ENCODE data around the gene TAS2R46. TPM values are rescaled to one million over a fixed set of nuclear protein-coding genes. Genes with fewer than 3 reads are reported as not detected.
"Not testable (repeated sequence)": the region's sequence is repeated elsewhere in the genome, so short reads cannot be mapped to it uniquely, and the experiment has no call there.

Gene TAS2R46, protein sequence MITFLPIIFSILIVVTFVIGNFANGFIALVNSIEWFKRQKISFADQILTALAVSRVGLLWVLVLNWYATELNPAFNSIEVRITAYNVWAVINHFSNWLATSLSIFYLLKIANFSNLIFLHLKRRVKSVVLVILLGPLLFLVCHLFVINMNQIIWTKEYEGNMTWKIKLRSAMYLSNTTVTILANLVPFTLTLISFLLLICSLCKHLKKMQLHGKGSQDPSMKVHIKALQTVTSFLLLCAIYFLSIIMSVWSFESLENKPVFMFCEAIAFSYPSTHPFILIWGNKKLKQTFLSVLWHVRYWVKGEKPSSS
- 4.7 and 8.8 TPM in 2 replicates for total RNA-seq (ENCODE audit: low replicate concordance)

DNA sequence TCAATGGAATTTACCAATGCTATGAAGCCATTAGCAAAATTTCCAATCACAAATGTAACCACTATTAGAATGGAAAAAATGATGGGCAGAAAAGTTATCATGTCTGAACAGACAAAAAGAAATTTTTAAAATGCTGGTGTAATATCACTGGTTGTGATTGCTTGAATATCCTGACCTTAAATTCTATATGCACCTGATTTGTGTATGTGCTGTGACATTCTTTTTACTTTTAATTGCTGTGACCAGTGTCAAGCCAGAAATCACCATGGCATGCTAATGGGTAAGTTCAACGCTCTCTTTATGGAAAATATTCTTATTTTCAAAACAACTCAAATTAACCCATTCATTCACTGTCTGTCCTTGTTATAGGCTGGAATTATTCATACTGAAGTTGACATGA lies at the start of gene TAS2R46:
Gene TAS2R46 (minus strand): TSS at position 101 of the 400 bp plus-strand sequence. CDS start 0 bp downstream, at position 101.
- DNase-seq (ENCODE audit: low read depth); H3K4me3 ChIP-seq (ENCODE audit: low read depth, low read length): not testable (repeated sequence)

DNA sequence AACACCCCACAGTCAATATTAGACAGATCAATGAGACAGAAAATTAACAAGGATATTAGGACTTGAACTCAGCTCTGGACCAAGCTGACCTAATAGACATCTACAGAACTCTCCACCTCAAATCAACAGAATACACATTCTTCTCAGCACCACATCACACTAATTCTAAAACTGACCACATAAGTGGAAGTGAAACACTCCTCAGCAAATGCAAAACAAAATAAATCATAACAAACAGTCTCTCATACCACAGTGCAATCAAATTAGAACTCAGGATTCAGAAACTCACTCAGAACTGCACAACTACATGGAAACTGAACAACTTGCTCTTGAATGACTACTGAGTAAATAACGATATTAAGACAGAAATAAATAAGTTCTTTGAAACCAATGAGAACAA lies 49.1 kb upstream of the TAS2R46 start:
- not testable (repeated sequence) for DNase-seq (ENCODE audit: low read depth); H3K4me3 ChIP-seq (ENCODE audit: low read depth, low read length)

DNA sequence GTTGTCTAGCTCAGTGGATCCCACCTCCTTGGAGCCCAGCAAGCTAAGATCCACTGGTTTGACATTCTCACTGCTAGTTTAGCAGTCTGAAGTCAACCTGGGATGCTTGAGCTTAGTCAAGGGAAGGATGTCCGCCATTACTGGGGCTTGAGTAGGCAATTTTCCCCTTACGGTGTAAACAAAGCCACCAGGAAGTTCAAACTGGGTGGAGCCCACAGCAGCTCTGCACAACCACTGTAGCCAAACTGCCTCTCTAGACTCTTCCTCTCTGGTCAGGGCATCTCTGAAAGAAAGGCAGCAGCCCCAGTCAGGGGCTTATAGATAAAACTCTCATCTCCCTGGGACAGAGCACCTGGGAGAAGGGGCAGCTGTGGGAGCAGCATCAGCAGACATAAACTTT lies 46.8 kb upstream of the TAS2R46 start:
- TF ChIP-seq, protein P1, sequence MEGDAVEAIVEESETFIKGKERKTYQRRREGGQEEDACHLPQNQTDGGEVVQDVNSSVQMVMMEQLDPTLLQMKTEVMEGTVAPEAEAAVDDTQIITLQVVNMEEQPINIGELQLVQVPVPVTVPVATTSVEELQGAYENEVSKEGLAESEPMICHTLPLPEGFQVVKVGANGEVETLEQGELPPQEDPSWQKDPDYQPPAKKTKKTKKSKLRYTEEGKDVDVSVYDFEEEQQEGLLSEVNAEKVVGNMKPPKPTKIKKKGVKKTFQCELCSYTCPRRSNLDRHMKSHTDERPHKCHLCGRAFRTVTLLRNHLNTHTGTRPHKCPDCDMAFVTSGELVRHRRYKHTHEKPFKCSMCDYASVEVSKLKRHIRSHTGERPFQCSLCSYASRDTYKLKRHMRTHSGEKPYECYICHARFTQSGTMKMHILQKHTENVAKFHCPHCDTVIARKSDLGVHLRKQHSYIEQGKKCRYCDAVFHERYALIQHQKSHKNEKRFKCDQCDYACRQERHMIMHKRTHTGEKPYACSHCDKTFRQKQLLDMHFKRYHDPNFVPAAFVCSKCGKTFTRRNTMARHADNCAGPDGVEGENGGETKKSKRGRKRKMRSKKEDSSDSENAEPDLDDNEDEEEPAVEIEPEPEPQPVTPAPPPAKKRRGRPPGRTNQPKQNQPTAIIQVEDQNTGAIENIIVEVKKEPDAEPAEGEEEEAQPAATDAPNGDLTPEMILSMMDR (IDR thresholded peaks at IDR 0.05; ENCODE audit: insufficient read depth, low read length) = no peak
- DNase-seq (ENCODE audit: low read depth) = no peak
- H3K4me3 ChIP-seq (ENCODE audit: low read depth, low read length) = no peak overlapping the region

DNA sequence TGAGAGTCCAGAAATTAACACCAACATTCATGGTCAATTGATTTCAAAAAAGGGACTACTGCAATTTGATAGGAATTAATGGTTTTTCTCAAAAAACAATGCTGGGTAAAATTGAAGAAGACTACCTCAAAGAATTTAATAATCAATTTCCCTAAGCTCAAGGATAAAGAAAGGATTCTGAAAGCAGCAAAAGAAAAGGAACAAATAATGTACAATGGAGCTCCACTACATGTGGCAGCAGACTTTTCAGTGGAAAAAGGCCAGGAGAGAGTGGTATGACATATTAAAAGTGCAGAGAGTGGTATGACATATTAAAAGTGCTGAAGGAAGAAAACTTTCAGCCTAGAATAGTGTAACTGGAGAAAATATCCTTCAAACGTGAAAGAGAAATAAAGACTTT lies 45.6 kb upstream of the TAS2R46 start:
- DNase-seq (ENCODE audit: low read depth) = no peak
- no peak overlapping the region for H3K4me3 ChIP-seq (ENCODE audit: low read depth, low read length)
- TF ChIP-seq, protein P1 (IDR thresholded peaks at IDR 0.05; ENCODE audit: insufficient read depth, low read length) = no peak

DNA sequence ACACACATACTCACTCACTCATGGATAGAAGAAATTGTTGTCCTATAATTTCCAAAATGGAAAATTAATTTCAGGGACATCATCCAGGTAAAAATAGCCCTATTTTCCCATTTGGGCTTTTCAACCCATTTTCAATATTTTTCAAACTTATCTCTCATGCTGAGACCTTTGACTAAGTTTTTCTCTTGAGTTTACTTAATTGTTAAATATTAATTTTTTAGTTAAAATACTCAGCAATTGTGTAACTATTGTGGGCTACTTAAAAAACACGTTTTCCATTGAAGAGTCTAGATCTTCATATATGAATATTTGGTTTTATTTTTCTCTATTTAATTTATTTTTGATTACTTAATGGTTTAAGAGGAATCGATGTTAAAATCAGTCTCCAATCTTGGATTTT lies 44.2 kb upstream of the TAS2R46 start:
- TF ChIP-seq, protein P1 (IDR thresholded peaks at IDR 0.05; ENCODE audit: insufficient read depth, low read length) = no peak
- no peak overlapping the region for H3K4me3 ChIP-seq (ENCODE audit: low read depth, low read length)
- DNase-seq (ENCODE audit: low read depth) = no peak

DNA sequence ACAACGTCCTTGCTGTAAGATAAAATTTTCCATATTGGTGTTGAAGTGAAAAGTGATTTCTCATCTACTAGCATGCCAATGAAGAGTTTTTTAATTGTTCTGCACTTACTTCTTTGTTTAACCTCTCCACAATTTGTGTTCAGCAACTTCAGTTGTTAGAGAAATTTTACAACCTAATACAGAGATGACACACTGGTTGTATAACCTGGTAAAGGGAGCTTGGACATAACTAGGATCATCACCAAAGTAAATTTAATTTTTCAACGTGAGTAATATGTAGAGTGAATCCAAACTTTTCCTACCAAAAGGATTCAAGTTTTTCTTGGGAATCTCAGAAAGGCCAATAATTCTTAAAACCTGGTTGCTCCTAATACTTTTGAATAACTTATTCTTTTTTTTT lies 43.5 kb upstream of the TAS2R46 start:
- H3K4me3 ChIP-seq (ENCODE audit: low read depth, low read length) = no peak overlapping the region
- TF ChIP-seq, protein P1 (IDR thresholded peaks at IDR 0.05; ENCODE audit: insufficient read depth, low read length) = no peak
- no peak for DNase-seq (ENCODE audit: low read depth)

DNA sequence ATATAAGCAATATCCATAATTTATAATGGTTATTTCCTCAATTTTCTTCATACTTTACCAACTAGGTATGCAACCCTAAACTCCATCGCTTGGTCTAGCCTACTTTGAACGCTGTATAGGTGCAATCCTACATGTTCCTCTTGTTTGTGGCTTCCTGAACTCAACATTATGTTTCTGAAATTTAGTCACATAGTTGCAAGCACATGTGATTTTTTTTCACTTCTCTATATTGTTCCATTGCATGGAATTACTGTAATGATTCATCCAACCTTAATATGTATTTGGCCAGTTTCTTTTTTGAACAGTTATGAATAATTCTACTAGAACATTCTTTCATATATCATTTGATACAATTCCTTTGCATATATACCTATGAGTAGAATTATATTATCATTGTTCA lies 32.8 kb upstream of the TAS2R46 start:
- not testable (repeated sequence) for DNase-seq (ENCODE audit: low read depth); H3K4me3 ChIP-seq (ENCODE audit: low read depth, low read length)

DNA sequence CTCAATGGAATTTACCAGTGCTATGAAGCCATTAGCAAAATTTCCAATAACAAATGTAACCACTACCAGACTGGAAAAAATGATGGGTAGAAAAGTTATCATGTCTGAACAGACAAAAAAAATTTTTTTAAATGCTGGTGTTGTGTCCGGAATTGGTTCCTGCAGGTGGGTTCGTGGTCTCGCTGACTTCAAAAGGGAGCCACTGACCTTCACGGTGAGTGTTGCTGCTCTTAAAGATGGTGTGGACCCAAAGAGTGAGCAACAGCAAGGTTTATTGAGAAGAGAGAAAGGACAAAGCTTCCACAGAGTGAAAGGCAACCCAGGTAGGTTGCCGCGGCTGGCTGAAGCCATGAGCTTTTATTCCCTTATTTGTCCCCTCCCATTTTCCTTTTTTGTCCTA lies 30.0 kb upstream of the TAS2R46 start, which contains the start of gene TAS2R43:
Gene TAS2R43 (minus strand): TSS at position 186 of the 400 bp plus-strand sequence. CDS start 84 bp downstream, at position 102.
- TF ChIP-seq, protein P1 (IDR thresholded peaks at IDR 0.05; ENCODE audit: insufficient read depth, low read length) = no peak
- no peak for DNase-seq (ENCODE audit: low read depth)
- no peak within 1 kb of the TSS for H3K4me3 ChIP-seq (ENCODE audit: low read depth, low read length)
